Measurements from ENCODE around the gene CCDC85C. TPM values are rescaled to one million over a fixed set of nuclear protein-coding genes. Genes with fewer than 3 reads are reported as not detected.

The CCDC85C gene
- total and polyA plus RNA-seq, 2 of the 4 experiments (the other 2 are of a cell fraction) = 16.0 to 19.0 TPM

DNA sequence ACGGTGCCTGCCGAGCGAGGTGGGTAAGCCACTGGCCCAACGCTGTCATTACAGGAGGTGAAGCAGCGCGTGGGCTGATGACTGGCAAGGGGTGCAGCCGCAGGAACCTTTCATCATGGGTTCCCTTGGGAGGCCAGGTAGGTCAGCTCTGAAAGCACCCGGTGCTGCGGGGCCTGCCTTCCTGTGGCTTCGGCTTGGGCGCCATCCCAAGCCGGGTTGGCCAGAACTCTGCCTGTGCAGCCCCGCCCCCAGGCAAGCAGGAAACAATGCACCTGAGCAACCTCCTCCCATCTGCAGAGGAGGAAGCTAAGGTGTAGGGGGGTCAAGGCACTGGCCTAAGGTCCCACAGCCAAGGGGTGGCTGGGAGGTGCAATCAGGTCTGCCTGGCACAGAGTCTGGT is 21.0 kb upstream of the CCDC85C start:
- Histone ChIP-seq H2AFZ (replicated peaks; ENCODE audit: low read length, poor library complexity) (no peak overlapping the region), H3K4me1 (ENCODE audit: control insufficient read depth, insufficient read depth, low read length) (peaks cover 21% of the 10 kb centered on the region), H2AK5ac (ENCODE audit: low read depth, low read length) (peak overlapping the region; percentile 80; the same call in 1 of the 2 replicates), H2BK120ac (ENCODE audit: low read depth, low read length) (0 out of 2 replicates have a peak overlapping the region, but pooled peaks have one; percentile 98), H3K9ac (ENCODE audit: low read depth, low read length) (no peak overlapping the region), H3K4me2 (ENCODE audit: low read depth, low read length) (no peak overlapping the region), H3K14ac (replicated peaks; ENCODE audit: low read depth, low read length) (no peak overlapping the region), H3K9me3 (ENCODE audit: control insufficient read depth, insufficient read depth, low read length) (no peaks in the 10 kb centered on the region), H2BK15ac (ENCODE audit: low read depth, low read length) (no peak overlapping the region), H3K27ac (ENCODE audit: insufficient read depth, low read length) (no peak overlapping the region), H3K56ac (ENCODE audit: extremely low read depth, insufficient read depth, low read length) (no peak overlapping the region), H3K4ac (ENCODE audit: low read depth, low read length) (no peak overlapping the region), H4K5ac (ENCODE audit: low read depth, low read length) (no peak overlapping the region), H4K91ac (ENCODE audit: insufficient read depth, low read depth, low read length) (no peak overlapping the region), H4K20me1 (ENCODE audit: insufficient read depth, low read length) (no peaks in the 10 kb centered on the region), H3K18ac (ENCODE audit: low read depth, low read length) (no peak overlapping the region), H3K36me3 (ENCODE audit: control insufficient read depth, insufficient read depth, low read length) (no peaks in the 10 kb centered on the region), H3K27me3 (ENCODE audit: control insufficient read depth, insufficient read depth, low read length) (no peaks in the 10 kb centered on the region), H4K8ac (ENCODE audit: low read depth in 2 of 2, low read length in 2 of 2) (no peak overlapping the region), H3K79me1 (ENCODE audit: low read depth in 1 of 2, low read length in 2 of 2) (peaks cover 0 to 2% of the 10 kb centered on the region in 2 experiments; a peak in 1 of 4 replicates), H2BK5ac (ENCODE audit: low read depth, low read length, poor library complexity, severe bottlenecking) (no peak overlapping the region), H3K23ac (ENCODE audit: low read depth, low read length) (no peak overlapping the region), H2AK9ac (replicated peaks; ENCODE audit: low read depth, low read length, poor library complexity) (no peak overlapping the region), H3K4me3 (ENCODE audit: insufficient read depth, low read depth, low read length) (no peak overlapping the region), H3K9me1 (ENCODE audit: insufficient read depth, low read length) (peaks cover 19% of the 10 kb centered on the region), H2BK20ac (ENCODE audit: low read depth, low read length) (no peak overlapping the region)
- CTCF ChIA-PET = no interaction called here
- TF ChIP-seq, protein P1, sequence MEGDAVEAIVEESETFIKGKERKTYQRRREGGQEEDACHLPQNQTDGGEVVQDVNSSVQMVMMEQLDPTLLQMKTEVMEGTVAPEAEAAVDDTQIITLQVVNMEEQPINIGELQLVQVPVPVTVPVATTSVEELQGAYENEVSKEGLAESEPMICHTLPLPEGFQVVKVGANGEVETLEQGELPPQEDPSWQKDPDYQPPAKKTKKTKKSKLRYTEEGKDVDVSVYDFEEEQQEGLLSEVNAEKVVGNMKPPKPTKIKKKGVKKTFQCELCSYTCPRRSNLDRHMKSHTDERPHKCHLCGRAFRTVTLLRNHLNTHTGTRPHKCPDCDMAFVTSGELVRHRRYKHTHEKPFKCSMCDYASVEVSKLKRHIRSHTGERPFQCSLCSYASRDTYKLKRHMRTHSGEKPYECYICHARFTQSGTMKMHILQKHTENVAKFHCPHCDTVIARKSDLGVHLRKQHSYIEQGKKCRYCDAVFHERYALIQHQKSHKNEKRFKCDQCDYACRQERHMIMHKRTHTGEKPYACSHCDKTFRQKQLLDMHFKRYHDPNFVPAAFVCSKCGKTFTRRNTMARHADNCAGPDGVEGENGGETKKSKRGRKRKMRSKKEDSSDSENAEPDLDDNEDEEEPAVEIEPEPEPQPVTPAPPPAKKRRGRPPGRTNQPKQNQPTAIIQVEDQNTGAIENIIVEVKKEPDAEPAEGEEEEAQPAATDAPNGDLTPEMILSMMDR (conservative IDR thresholded peaks at IDR 0.05; ENCODE audit: low read depth, low read length) = no peak
- TF ChIP-seq NFE2L2 (IDR thresholded peaks at IDR 0.05; ENCODE audit: low read depth, low read length) (no peak), POLR2A (IDR thresholded peaks at IDR 0.05; ENCODE audit: low read depth, low read length) (no peak), FOS (IDR thresholded peaks at IDR 0.05; ENCODE audit: low read depth, low read length) (no peak), CHD1 (IDR thresholded peaks at IDR 0.05; ENCODE audit: low read depth, low read length) (no peak), SMC3 (IDR thresholded peaks at IDR 0.05; ENCODE audit: low read depth, low read length) (no peak), MXI1 (IDR thresholded peaks at IDR 0.05; ENCODE audit: borderline replicate concordance, low read depth, low read length) (no peak), BHLHE40 (IDR thresholded peaks at IDR 0.05; ENCODE audit: low read depth, low read length) (no peak), MAFK (IDR thresholded peaks at IDR 0.05; ENCODE audit: low read depth, low read length) (no peak), RAD21 (IDR thresholded peaks at IDR 0.05; ENCODE audit: low read length) (no peak), RCOR1 (IDR thresholded peaks at IDR 0.05; ENCODE audit: insufficient replicate concordance, low read length) (no peak), RFX5 (IDR thresholded peaks at IDR 0.05; ENCODE audit: low read depth, low read length) (no peak)
- TF ChIP-seq, protein P2, sequence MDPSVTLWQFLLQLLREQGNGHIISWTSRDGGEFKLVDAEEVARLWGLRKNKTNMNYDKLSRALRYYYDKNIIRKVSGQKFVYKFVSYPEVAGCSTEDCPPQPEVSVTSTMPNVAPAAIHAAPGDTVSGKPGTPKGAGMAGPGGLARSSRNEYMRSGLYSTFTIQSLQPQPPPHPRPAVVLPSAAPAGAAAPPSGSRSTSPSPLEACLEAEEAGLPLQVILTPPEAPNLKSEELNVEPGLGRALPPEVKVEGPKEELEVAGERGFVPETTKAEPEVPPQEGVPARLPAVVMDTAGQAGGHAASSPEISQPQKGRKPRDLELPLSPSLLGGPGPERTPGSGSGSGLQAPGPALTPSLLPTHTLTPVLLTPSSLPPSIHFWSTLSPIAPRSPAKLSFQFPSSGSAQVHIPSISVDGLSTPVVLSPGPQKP (IDR thresholded peaks at IDR 0.05; ENCODE audit: borderline replicate concordance, low read depth, low read length) = no peak
- TF ChIP-seq, protein P3, sequence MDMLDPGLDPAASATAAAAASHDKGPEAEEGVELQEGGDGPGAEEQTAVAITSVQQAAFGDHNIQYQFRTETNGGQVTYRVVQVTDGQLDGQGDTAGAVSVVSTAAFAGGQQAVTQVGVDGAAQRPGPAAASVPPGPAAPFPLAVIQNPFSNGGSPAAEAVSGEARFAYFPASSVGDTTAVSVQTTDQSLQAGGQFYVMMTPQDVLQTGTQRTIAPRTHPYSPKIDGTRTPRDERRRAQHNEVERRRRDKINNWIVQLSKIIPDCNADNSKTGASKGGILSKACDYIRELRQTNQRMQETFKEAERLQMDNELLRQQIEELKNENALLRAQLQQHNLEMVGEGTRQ (IDR thresholded peaks at IDR 0.05; ENCODE audit: low read depth, low read length) = no peak
- dilution Hi-C loops (cut with HindIII; ENCODE audit: low sequenced_read_pairs, unreplicated experiment) (no loop called here), intact Hi-C loops (cut with micrococcal nuclease) (loop anchor here (5.0 kb wide), 1 partner anchor 233 kb away; no protein-coding TSS in a partner anchor), in situ Hi-C loops (cut with MboI; ENCODE audit: low sequenced_read_pairs) (loop anchor here (5.0 kb wide), 1 partner anchor 103 kb away; no protein-coding TSS in a partner anchor)
- POLR2A ChIA-PET (ENCODE audit: unreplicated experiment) = no interaction called here
- DNase-seq = no peak
- no TSS peak for BruUV-seq (replicated peaks)
- ATAC-seq (ENCODE audit: low read depth) = no peak
- WGBS, 2 experiments (ENCODE audit: extremely low coverage in 2 of 2, insufficient read length in 1 of 2) = 100% methylated on average over 4 of the region's 13 CpGs; no CpG with 5 or more reads in 1 of the 2 experiments
